Stimulated activated CD4-positive, alpha-beta T cell treated with anti-CD3 and anti-CD28 coated beads, TNF-alpha, amount 100 ng/mL, for 48 hours (primary cell): ENCODE measurements around the gene C1orf226.
"Not testable (repeated sequence)": the region's sequence is repeated elsewhere in the genome, so short reads cannot be mapped to it uniquely, and the experiment has no call there.

ENCODE experiments used
- DNase-seq, 3 donors: peaks; one replicate each; pipeline ENCODE4 v3.0.0-alpha.2; 2020; ENCODE audit warnings: low read depth in 3 of 3

C1orf226 gene

GRCh38 chr1:162405800-162406199, 24.3 kb downstream of the C1orf226 start:
- DNase-seq, result no peak

- no peak for DNase-seq
Observed at GRCh38 chr1:162406811-162407210, 25.3 kb downstream of the C1orf226 start.

GRCh38 chr1:162407539-162407938, 26.0 kb downstream of the C1orf226 start:
- DNase-seq, result no peak

- DNase-seq, result no peak
Observed at GRCh38 chr1:162412002-162412401, 30.5 kb downstream of the C1orf226 start, which contains the start of gene SH2D1B. Gene SH2D1B (minus strand): TSS chr1:162412136. CDS start chr1:162412016, 120 bp downstream.

- no peak for DNase-seq
Observed at GRCh38 chr1:162416215-162416614, 34.7 kb downstream of the C1orf226 start.

GRCh38 chr1:162416909-162417308, 35.4 kb downstream of the C1orf226 start:
- DNase-seq, result no peak

- no peak for DNase-seq
Observed at GRCh38 chr1:162417650-162418049, 36.1 kb downstream of the C1orf226 start.

- not testable (repeated sequence) for DNase-seq
Observed at GRCh38 chr1:162418584-162418983, 37.1 kb downstream of the C1orf226 start.

GRCh38 chr1:162419450-162419931, 38.0 kb downstream of the C1orf226 start:
- DNase-seq, result not testable (repeated sequence)

- no peak for DNase-seq
Observed at GRCh38 chr1:162420120-162420519, 38.6 kb downstream of the C1orf226 start.

GRCh38 chr1:162421258-162422164, 40.0 kb downstream of the C1orf226 start:
- no peak for DNase-seq

- no peak for DNase-seq
Observed at GRCh38 chr1:162422662-162423375, 41.3 kb downstream of the C1orf226 start.

- no peak for DNase-seq
Observed at GRCh38 chr1:162430583-162430982, 49.1 kb downstream of the C1orf226 start.

- DNase-seq, result not testable (repeated sequence)
Observed at GRCh38 chr1:162432977-162433713, 51.6 kb downstream of the C1orf226 start.
